Transverse colon (tissue), 3 donors: ENCODE results near the gene DCST2.

ENCODE experiments used
- EP300 ChIP-seq: sonication (generic); formaldehyde crosslinking; IDR thresholded peaks from one replicate; pipeline ENCODE4 v1.6.1; 2017; ENCODE audit warnings: antibody characterized with exemption, low read depth
- POLR2A ChIP-seq: fragments of 450-650 bp; IDR thresholded peaks from one replicate; pipeline ENCODE4 v1.6.1; 2016; ENCODE audit warnings: antibody characterized with exemption, mild to moderate bottlenecking, moderate library complexity
- TF ChIP-seq, protein P1 (sequence below), 5 experiments: fragments of 200-600 bp in 3 of 5; fragments of 450-650 bp in 2 of 5; sonication (generic) in 3 of 5; IDR thresholded peaks; 1 replicate in 2 of 5; 2 replicates in 3 of 5; pipeline ENCODE4 v1.5.1; 2016 to 2017; ENCODE audit warnings: antibody characterized with exemption in 5 of 5, inconsistent platforms in 3 of 5, mild to moderate bottlenecking in 2 of 5, moderate library complexity in 1 of 5

GRCh38 chr1:155030899-155031298 lies 2.7 kb downstream of the DCST2 start:
- TF ChIP-seq, protein P1, sequence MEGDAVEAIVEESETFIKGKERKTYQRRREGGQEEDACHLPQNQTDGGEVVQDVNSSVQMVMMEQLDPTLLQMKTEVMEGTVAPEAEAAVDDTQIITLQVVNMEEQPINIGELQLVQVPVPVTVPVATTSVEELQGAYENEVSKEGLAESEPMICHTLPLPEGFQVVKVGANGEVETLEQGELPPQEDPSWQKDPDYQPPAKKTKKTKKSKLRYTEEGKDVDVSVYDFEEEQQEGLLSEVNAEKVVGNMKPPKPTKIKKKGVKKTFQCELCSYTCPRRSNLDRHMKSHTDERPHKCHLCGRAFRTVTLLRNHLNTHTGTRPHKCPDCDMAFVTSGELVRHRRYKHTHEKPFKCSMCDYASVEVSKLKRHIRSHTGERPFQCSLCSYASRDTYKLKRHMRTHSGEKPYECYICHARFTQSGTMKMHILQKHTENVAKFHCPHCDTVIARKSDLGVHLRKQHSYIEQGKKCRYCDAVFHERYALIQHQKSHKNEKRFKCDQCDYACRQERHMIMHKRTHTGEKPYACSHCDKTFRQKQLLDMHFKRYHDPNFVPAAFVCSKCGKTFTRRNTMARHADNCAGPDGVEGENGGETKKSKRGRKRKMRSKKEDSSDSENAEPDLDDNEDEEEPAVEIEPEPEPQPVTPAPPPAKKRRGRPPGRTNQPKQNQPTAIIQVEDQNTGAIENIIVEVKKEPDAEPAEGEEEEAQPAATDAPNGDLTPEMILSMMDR (IDR thresholded peaks at IDR 0.05) = no peak
- TF ChIP-seq EP300 (no peak), POLR2A (no peak)
